ENCODE measurements around the gene CFAP57. TPM values are rescaled to one million over a fixed set of nuclear protein-coding genes. Genes with fewer than 3 reads are reported as not detected.

Gene CFAP57
- total and polyA plus RNA-seq, 9 donors, result 0.13 to 13.2 (median 0.71) TPM

DNA sequence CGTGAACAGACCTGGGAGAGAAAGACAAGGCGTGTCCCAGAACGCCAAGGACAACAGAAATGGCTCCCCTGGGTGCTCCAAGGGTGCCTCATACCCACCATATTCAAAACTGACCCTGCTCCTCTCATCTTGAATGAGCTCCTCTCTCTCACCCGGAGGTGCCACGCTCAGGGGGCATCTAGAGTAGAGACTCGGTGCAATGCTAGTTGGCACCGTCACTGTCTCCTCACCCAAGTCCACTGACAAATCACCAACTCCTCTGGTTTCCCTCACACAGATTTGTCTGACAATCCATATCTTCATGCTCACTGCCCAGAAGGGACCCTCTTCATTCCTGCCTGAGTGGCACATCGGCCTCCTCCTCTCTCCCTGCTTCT is 102.7 kb downstream of the CFAP57 start:
- peaks cover 3% of the 10 kb centered on the region for H3K4me1 ChIP-seq (ENCODE audit: insufficient read depth)
- no peaks in the 10 kb centered on the region for H3K27me3 ChIP-seq
- no peaks in the 10 kb centered on the region for H3K9me3 ChIP-seq
- no peaks in the 10 kb centered on the region for H3K36me3 ChIP-seq
- no peak for TF ChIP-seq EP300 (IDR thresholded peaks at IDR 0.05)
- no peak for TF ChIP-seq POLR2A (IDR thresholded peaks at IDR 0.05)
- TF ChIP-seq, protein P1, sequence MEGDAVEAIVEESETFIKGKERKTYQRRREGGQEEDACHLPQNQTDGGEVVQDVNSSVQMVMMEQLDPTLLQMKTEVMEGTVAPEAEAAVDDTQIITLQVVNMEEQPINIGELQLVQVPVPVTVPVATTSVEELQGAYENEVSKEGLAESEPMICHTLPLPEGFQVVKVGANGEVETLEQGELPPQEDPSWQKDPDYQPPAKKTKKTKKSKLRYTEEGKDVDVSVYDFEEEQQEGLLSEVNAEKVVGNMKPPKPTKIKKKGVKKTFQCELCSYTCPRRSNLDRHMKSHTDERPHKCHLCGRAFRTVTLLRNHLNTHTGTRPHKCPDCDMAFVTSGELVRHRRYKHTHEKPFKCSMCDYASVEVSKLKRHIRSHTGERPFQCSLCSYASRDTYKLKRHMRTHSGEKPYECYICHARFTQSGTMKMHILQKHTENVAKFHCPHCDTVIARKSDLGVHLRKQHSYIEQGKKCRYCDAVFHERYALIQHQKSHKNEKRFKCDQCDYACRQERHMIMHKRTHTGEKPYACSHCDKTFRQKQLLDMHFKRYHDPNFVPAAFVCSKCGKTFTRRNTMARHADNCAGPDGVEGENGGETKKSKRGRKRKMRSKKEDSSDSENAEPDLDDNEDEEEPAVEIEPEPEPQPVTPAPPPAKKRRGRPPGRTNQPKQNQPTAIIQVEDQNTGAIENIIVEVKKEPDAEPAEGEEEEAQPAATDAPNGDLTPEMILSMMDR (IDR thresholded peaks at IDR 0.05), result no peak
- DNase-seq, result peak in 1 of 5 donors; percentile 28
- intact Hi-C loops (cut with DNase I), result no loop called here
- no peak overlapping the region for H3K4me3 ChIP-seq
- WGBS, 3 donors, result 70 to 83% (median 71%) methylated on average over 8 of the region's 8 CpGs
- H3K27ac ChIP-seq, result no peak overlapping the region

DNA sequence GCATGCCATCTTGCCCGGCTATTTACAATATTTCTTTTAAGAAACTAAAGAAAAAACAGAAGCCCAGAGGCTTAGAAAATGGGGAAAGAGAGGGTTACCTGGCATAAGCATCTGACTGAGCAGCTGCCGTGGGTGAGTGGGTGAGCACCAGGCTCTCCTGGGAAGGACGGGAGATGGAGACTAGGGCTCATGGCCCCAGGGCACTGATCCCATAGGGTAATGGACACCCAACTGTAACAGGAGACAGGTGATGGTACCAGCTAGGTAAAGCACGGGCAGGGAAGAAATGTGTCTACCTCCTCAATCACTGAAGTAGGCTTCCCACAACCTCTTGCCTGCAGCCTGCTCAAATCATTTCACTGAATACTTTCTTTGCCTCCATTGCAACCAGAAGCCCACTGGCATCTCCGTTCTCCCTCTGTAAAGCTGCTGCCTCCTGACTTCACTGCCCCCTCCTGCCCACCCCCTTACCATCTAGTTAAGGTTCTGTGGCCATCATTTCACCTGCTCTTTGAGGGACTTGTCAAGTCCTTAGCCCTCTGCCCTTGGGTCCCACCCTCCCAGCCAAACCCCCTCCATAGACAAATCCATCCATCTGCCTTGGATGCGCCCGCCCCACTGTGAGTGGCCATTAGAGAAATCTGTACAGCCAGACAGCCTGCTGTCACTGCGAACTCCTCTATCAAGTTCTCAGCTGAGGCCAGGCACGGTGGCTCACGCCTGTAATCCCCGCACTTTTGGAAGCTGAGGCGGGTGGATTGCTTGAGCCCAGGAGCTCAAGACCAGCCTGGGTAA is 103.9 kb downstream of the CFAP57 start:
- Histone ChIP-seq H3K9me3 (no peaks in the 10 kb centered on the region), H3K27ac (no peak overlapping the region), H3K4me1 (ENCODE audit: insufficient read depth) (peaks cover 3% of the 10 kb centered on the region), H3K36me3 (no peaks in the 10 kb centered on the region), H3K27me3 (no peaks in the 10 kb centered on the region), H3K4me3 (no peak overlapping the region)
- 72 to 81% (median 80%) methylated on average over 12 of the region's 12 CpGs for WGBS, 3 donors
- intact Hi-C loops (cut with DNase I), result no loop called here
- no peak for TF ChIP-seq EP300 (IDR thresholded peaks at IDR 0.05)
- peak in 2 of 5 donors; percentile 6 for DNase-seq

DNA sequence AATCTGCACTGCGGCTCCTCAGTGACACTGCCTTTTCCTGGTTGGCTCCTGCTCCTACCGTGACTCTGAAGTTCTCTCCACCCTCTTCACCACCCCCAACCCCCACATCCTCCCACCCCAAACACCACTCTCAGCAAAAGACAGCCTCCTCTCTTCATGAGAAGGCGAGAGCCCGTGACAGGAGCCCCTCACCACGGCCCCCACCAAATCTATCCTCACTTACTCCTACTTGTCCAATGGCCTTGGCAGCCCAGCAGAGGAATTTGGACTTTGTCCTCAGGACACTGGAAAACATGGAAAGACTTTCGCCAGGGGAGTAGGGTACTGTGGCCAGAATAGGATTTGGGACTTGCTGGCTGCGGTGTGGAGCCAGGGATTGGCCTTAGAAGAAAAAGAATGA is 104.5 kb downstream of the CFAP57 start:
- Histone ChIP-seq H3K27ac (no peak overlapping the region), H3K9me3 (no peaks in the 10 kb centered on the region), H3K4me3 (no peak overlapping the region), H3K27me3 (no peaks in the 10 kb centered on the region), H3K36me3 (no peaks in the 10 kb centered on the region), H3K4me1 (ENCODE audit: insufficient read depth) (peaks cover 3% of the 10 kb centered on the region)
- TF ChIP-seq, protein P1 (IDR thresholded peaks at IDR 0.05), result no peak
- TF ChIP-seq POLR2A (IDR thresholded peaks at IDR 0.05) (no peak), EP300 (IDR thresholded peaks at IDR 0.05) (no peak)
- intact Hi-C loops (cut with DNase I), result no loop called here
- 27 to 35% (median 27%) methylated on average over 7 of the region's 7 CpGs for WGBS, 3 donors
- DNase-seq, result no peak

DNA sequence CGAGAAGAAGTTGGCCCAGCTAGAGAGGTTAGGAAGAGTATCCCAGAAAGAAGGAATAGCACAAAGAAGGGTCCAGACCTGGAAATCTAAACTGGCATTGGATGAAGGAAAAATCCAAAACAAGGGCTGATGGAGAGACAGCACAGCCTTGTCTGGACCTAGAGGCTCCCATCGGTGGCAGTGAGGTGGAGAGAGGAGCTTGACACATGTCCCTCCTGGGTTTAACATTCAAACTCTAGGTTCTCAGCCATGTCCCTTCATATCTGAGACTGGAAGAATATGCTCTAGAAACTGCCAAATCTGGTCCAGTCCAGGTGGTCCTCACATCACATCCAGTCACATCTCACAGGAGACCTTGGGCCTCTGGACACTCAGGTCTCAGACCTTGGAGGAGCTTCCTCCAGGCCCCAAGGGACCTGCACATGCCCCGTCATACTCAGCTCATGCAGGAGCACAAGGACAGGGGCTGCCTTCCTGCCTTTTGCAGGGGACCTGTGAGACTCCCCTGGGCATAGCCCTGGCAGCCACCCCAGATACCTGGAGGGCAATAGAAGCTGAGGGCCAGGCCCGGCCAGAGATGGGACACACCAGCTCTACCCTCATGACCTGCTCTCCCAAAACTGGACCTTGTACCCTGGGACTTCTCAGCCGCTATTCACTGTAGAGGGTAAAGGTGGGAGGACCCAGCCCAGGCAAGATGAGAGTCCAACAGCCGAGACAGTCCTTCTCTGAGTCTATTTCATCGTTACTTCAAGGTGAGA is 105.2 kb downstream of the CFAP57 start:
- TF ChIP-seq POLR2A (IDR thresholded peaks at IDR 0.05), result no peak
- TF ChIP-seq, protein P1 (IDR thresholded peaks at IDR 0.05), result no peak
- no peak for TF ChIP-seq EP300 (IDR thresholded peaks at IDR 0.05)
- Histone ChIP-seq H3K27ac (no peak overlapping the region), H3K4me1 (ENCODE audit: insufficient read depth) (peaks cover 3% of the 10 kb centered on the region), H3K36me3 (no peaks in the 10 kb centered on the region), H3K9me3 (no peaks in the 10 kb centered on the region), H3K4me3 (no peak overlapping the region), H3K27me3 (no peaks in the 10 kb centered on the region)
- intact Hi-C loops (cut with DNase I), result no loop called here
- 85 to 88% (median 87%) methylated on average over 7 of the region's 7 CpGs for WGBS, 3 donors
- DNase-seq, result peak in 1 of 5 donors; percentile 19

DNA sequence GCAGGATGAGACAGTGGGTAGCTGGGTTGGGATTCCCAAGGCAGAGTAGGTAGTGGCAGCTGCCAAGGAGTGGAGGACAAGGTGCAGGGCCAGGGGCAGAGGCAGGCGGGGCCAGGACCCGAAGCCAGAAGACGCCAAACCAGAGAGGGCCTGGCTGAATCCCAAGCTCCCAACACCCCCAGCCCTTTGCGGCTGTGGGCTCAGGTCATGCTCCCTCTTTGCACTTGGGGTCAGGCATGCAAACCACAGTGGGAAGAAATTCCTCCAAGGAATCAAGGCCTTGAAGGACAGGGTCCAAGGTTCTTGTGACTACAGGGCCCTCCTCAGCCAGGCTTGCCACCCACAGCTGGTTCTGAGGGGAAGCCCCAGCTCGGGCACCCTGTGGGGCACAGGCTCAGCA is 107.0 kb downstream of the CFAP57 start:
- no peaks in the 10 kb centered on the region for H3K9me3 ChIP-seq
- no peak overlapping the region for H3K27ac ChIP-seq
- peaks cover 2% of the 10 kb centered on the region for H3K4me1 ChIP-seq (ENCODE audit: insufficient read depth)
- WGBS, 3 donors, result 83 to 93% (median 83%) methylated on average over 4 to 5 of the region's 5 CpGs
- no peaks in the 10 kb centered on the region for H3K27me3 ChIP-seq
- DNase-seq, result peak in 1 of 5 donors; percentile 19
- intact Hi-C loops (cut with DNase I), result no loop called here
- H3K4me3 ChIP-seq, result no peak overlapping the region
- no peaks in the 10 kb centered on the region for H3K36me3 ChIP-seq
- TF ChIP-seq, protein P1 (IDR thresholded peaks at IDR 0.05), result no peak
- TF ChIP-seq EP300 (IDR thresholded peaks at IDR 0.05) (no peak), POLR2A (IDR thresholded peaks at IDR 0.05) (no peak)

Data from ovary (tissue), 9 donors.